ENCODE results near the gene ZSWIM5. TPM values are rescaled to one million over a fixed set of nuclear protein-coding genes. Genes with fewer than 3 reads are reported as not detected.

ZSWIM5 gene
- total and polyA plus RNA-seq, 2 of the 8 experiments (the other 6 are each of a cell fraction or from before 2014, with no cell fraction given): 2.5 to 3.9 TPM

- no peak for TF ChIP-seq EP300 (IDR thresholded peaks at IDR 0.05; ENCODE audit: borderline replicate concordance in 1 of 2, low read depth in 2 of 2, low read length in 2 of 2)
These were observed 121.8 kb downstream of the ZSWIM5 start (continued) for GRCh38 chr1:45084562-45084961.

DNA sequence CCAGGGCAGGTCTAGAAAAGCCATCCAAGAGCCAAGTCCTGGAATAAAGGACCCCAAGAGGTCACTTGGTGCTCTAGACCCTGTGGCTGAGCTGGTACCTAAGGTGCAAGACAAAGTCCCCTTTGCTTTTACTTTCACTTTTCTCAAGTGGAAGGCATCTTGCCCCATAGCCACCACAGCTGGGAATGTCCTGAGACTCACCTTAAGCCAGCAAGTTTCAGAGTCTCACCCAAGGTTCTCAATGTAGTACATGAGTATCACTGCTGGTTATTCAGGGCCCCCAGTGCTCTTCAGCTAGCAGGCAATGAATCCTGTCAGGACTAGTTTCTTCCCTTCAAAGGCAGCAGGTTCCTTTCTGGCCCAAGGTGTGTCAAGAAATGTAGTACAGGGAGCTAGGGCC, 126.9 kb downstream of the ZSWIM5 start:
- Histone ChIP-seq H3K14ac (ENCODE audit: insufficient read length) (no peak overlapping the region), H4K20me1 (replicated peaks in 1 of 2; ENCODE audit: control insufficient read depth in 1 of 2, insufficient read depth in 2 of 2, low read length in 2 of 2) (no peaks in the 10 kb centered on the region), H3K9ac (replicated peaks in 1 of 4; ENCODE audit: extremely low read depth in 1 of 4, low read depth in 3 of 4, low read length in 3 of 4) (no peak overlapping the region), H3K27ac (ENCODE audit: low read depth, low read length) (no peak overlapping the region), H2BK20ac (ENCODE audit: low read length) (no peak overlapping the region), H3K23ac (ENCODE audit: insufficient read length) (no peak overlapping the region), H3K36me3 (ENCODE audit: control insufficient read depth in 2 of 4, insufficient read depth in 4 of 4, low read length in 3 of 4) (no peaks in the 10 kb centered on the region), H2AFZ (ENCODE audit: low read length) (no peak overlapping the region), H2BK12ac (ENCODE audit: low read depth, low read length) (no peak overlapping the region), H3K4ac (replicated peaks; ENCODE audit: insufficient read length, low read depth, low read length) (no peak overlapping the region), H3K23me2 (ENCODE audit: low read depth, low read length) (no peaks in the 10 kb centered on the region), H2BK120ac (replicated peaks; ENCODE audit: low read depth, low read length) (no peak overlapping the region), H3K9me3 (ENCODE audit: insufficient read depth in 2 of 2, low read depth in 1 of 2, low read length in 1 of 2) (peaks cover 0 to 2% of the 10 kb centered on the region in 2 experiments; a peak in 1 of 4 replicates), H3K79me2 (ENCODE audit: control insufficient read depth in 1 of 2, insufficient read depth in 2 of 2, low read length in 2 of 2) (no peaks in the 10 kb centered on the region), H3K56ac (replicated peaks; ENCODE audit: insufficient read length, low read depth, low read length) (no peak overlapping the region), H3K27me3 (replicated peaks in 1 of 4; ENCODE audit: control insufficient read depth in 3 of 4, extremely low read depth in 1 of 4, insufficient read depth in 3 of 4, low read length in 3 of 4) (no peaks in the 10 kb centered on the region), H4K5ac (ENCODE audit: insufficient read length, low read depth, low read length) (no peak overlapping the region), H4K91ac (replicated peaks; ENCODE audit: insufficient read length, low read length) (no peak overlapping the region), H3K18ac (ENCODE audit: extremely low read depth, low read length) (no peak overlapping the region), H3K4me2 (ENCODE audit: insufficient read depth in 1 of 2, low read depth in 2 of 2, low read length in 2 of 2) (no peak overlapping the region), H2BK15ac (ENCODE audit: low read length) (no peak overlapping the region), H3K4me1 (replicated peaks in 1 of 4; ENCODE audit: control insufficient read depth in 3 of 4, insufficient read depth in 4 of 4, low read length in 3 of 4) (no peaks in the 10 kb centered on the region), H4K8ac (ENCODE audit: extremely low read depth, insufficient read depth, low read length) (no peak overlapping the region), H3K4me3 (ENCODE audit: extremely low read depth in 1 of 4, insufficient read depth in 2 of 4, low read depth in 3 of 4, low read length in 4 of 4) (no peak overlapping the region), H2BK5ac (ENCODE audit: low read depth, low read length) (no peak overlapping the region), H3K79me1 (ENCODE audit: low read depth, low read length) (no peaks in the 10 kb centered on the region), H2AK5ac (ENCODE audit: low read depth, low read length) (no peak overlapping the region)
- FAIRE-seq: no peak
- ChIA-PET POLR2A (ENCODE audit: partially characterized antibody) (interaction anchor here (0.8 kb wide), 1 partner anchor 259 kb away, joined by 3 read pairs; no protein-coding TSS in a partner anchor), CTCF (ENCODE audit: partially characterized antibody) (no interaction called here)
- DNase-seq (ENCODE audit: low read depth in 1 of 2, low spot score in 2 of 2): no peak
- TF ChIP-seq GABPA (IDR thresholded peaks at IDR 0.05; ENCODE audit: borderline replicate concordance, insufficient read depth, low read length) (no peak), ZNF274 (IDR thresholded peaks at IDR 0.05; ENCODE audit: borderline replicate concordance, extremely low read depth, low read length) (no peak), SIX5 (IDR thresholded peaks at IDR 0.05; ENCODE audit: low read depth, low read length) (no peak), CEBPB (IDR thresholded peaks at IDR 0.05; ENCODE audit: low read depth, low read length) (no peak), RBBP5 (IDR thresholded peaks at IDR 0.05; ENCODE audit: borderline replicate concordance, low read depth, low read length) (no peak), CTCF (IDR thresholded peaks at IDR 0.05; ENCODE audit: control extremely low read depth in 1 of 3, insufficient read depth in 1 of 3, low read depth in 1 of 3, low read length in 3 of 3) (no peak), PHF8 (conservative IDR thresholded peaks at IDR 0.05; ENCODE audit: low read depth, low read length) (no peak), POLR2AphosphoS5 (IDR thresholded peaks at IDR 0.05; ENCODE audit: low read depth, low read length) (no peak), TCF12 (IDR thresholded peaks at IDR 0.05; ENCODE audit: low read depth, low read length) (no peak), SIRT6 (IDR thresholded peaks at IDR 0.05; ENCODE audit: low read length) (no peak)
